Neural progenitor cell (in vitro differentiated cells): ENCODE data around the gene QPCT. TPM values are rescaled to one million over a fixed set of nuclear protein-coding genes. Genes with fewer than 3 reads are reported as not detected.

Experiments
- DNase-seq: peaks from one replicate; pipeline ENCODE4 v3.0.0-alpha.2; 2016; ENCODE audit warnings: low spot score
- H2AFZ ChIP-seq: fragments of 200-600 bp; sonication (generic); replicated peaks from 2 replicates; pipeline ENCODE4 v1.6.1; 2016; ENCODE audit warnings: antibody characterized with exemption
- H3F3A ChIP-seq: fragments of 200-600 bp; sonication (generic); 2 replicates; pipeline ENCODE4 v1.6.1; 2016; ENCODE audit warnings: antibody characterized with exemption, low read depth
- H3K27ac ChIP-seq: fragments of 200-600 bp; sonication (generic); 2 replicates; pipeline ENCODE4 v1.5.1; 2016; ENCODE audit warnings: mild to moderate bottlenecking
- H3K27me3 ChIP-seq: fragments of 200-600 bp; sonication (generic); 2 replicates; pipeline ENCODE4 v1.6.1; 2016; ENCODE audit warnings: mild to moderate bottlenecking, moderate library complexity
- H3K36me3 ChIP-seq: fragments of 200-600 bp; sonication (generic); 2 replicates; pipeline ENCODE4 v1.5.1; 2016
- H3K4me1 ChIP-seq: fragments of 200-600 bp; sonication (generic); 2 replicates; pipeline ENCODE4 v1.6.1; 2016; ENCODE audit warnings: mixed run types
- H3K4me2 ChIP-seq: fragments of 200-600 bp; sonication (generic); 2 replicates; pipeline ENCODE4 v1.6.1; 2016
- H3K4me3 ChIP-seq: fragments of 200-600 bp; sonication (generic); 2 replicates; pipeline ENCODE4 v1.5.1; 2016
- H3K79me2 ChIP-seq: fragments of 200-600 bp; sonication (generic); 2 replicates; pipeline ENCODE4 v1.6.1; 2016; ENCODE audit warnings: low read depth
- H3K9ac ChIP-seq: fragments of 200-600 bp; sonication (generic); 2 replicates; pipeline ENCODE4 v1.6.1; 2016
- H3K9me3 ChIP-seq: fragments of 200-600 bp; sonication (generic); 2 replicates; pipeline ENCODE4 v1.5.1; 2016; ENCODE audit warnings: low read depth
- H4K20me1 ChIP-seq: fragments of 200-600 bp; sonication (generic); 2 replicates; pipeline ENCODE4 v1.6.1; 2016; ENCODE audit warnings: low read depth
- H3K27ac Mint-ChIP-seq: 3 replicates; pipeline ENCODE4 v1.8.0; 2021; ENCODE audit warnings: mixed read lengths
- H3K27me3 Mint-ChIP-seq: 2 replicates; pipeline ENCODE4 v1.8.0; 2022; ENCODE audit warnings: low read depth, mild to moderate bottlenecking, inconsistent platforms, moderate library complexity, mixed read lengths; ENCODE audit not compliant: insufficient read depth
- H3K36me3 Mint-ChIP-seq: 3 replicates; pipeline ENCODE4 v1.8.0; 2021; ENCODE audit warnings: mixed read lengths
- H3K4me1 Mint-ChIP-seq: 3 replicates; pipeline ENCODE4 v1.8.0; 2021; ENCODE audit warnings: mixed read lengths
- H3K4me3 Mint-ChIP-seq: 3 replicates; pipeline ENCODE4 v1.8.0; 2021; ENCODE audit warnings: mild to moderate bottlenecking, moderate library complexity, mixed read lengths
- H3K9me3 Mint-ChIP-seq: 3 replicates; pipeline ENCODE4 v1.8.0; 2020; ENCODE audit warnings: mixed read lengths
- CTCF ChIP-seq: fragments of 200-600 bp; sonication (generic); IDR thresholded peaks from 2 replicates; pipeline ENCODE4 v1.5.1; 2017; ENCODE audit warnings: antibody characterized with exemption, mild to moderate bottlenecking
- EZH2 ChIP-seq: fragments of 200-600 bp; sonication (generic); IDR thresholded peaks from 2 replicates; pipeline ENCODE4 v1.6.1; 2017; ENCODE audit warnings: antibody characterized with exemption, mild to moderate bottlenecking, moderate library complexity
- EZH2phosphoT487 ChIP-seq: fragments of 200-600 bp; sonication (generic); IDR thresholded peaks from 2 replicates; pipeline ENCODE4 v1.6.1; 2017; ENCODE audit warnings: antibody characterized with exemption
- total RNA-seq: library from RNA; depleted of rRNA; stranded (reverse); fragments of >200 nt; gene quantifications from 2 replicates; pipeline ENCODE4 v1.2.3, GENCODE V29; 2015; ENCODE audit warnings: low replicate concordance

Gene QPCT
- total RNA-seq, 1 donor from 2014 or later: not detected

- Mint-ChIP-seq H3K27me3 (peaks cover 5% of the 10 kb centered on the region), H3K36me3 (no peaks in the 10 kb centered on the region), H3K4me3 (no peak overlapping the region), H3K4me1 (peaks cover 19% of the 10 kb centered on the region), H3K27ac (peak overlapping the region; percentile 46), H3K9me3 (no peaks in the 10 kb centered on the region)
- no peak overlapping the region for H3K4me3 ChIP-seq
- TF ChIP-seq CTCF (peak; percentile 21), EZH2phosphoT487 (no peak)
- H3K36me3 ChIP-seq: no peaks in the 10 kb centered on the region
- H3K27me3 ChIP-seq: no peaks in the 10 kb centered on the region
- H3K4me2 ChIP-seq: no peak overlapping the region
- H3K27ac ChIP-seq: no peak overlapping the region
- no peaks in the 10 kb centered on the region for H3K4me1 ChIP-seq
- H3K9me3 ChIP-seq: no peaks in the 10 kb centered on the region
- no peaks in the 10 kb centered on the region for H3K79me2 ChIP-seq
- H3K9ac ChIP-seq: no peak overlapping the region
- DNase-seq: no peak
- H4K20me1 ChIP-seq: no peaks in the 10 kb centered on the region
- no peak overlapping the region for H2AFZ ChIP-seq
- H3F3A ChIP-seq: no peaks in the 10 kb centered on the region
These were observed 70.8 kb downstream of the QPCT start for GRCh38 chr2:37415128-37415820.

- Histone ChIP-seq H3K9me3 (no peaks in the 10 kb centered on the region), H3K4me2 (no peak overlapping the region), H3K27me3 (no peaks in the 10 kb centered on the region), H3K4me1 (no peaks in the 10 kb centered on the region), H4K20me1 (no peaks in the 10 kb centered on the region), H3K27ac (no peak overlapping the region), H3F3A (no peaks in the 10 kb centered on the region), H3K36me3 (no peaks in the 10 kb centered on the region), H2AFZ (no peak overlapping the region), H3K4me3 (no peak overlapping the region), H3K79me2 (no peaks in the 10 kb centered on the region), H3K9ac (no peak overlapping the region)
- no peak for TF ChIP-seq EZH2
- TF ChIP-seq EZH2phosphoT487: no peak
- TF ChIP-seq CTCF: no peak
- H3K4me3 Mint-ChIP-seq: no peak overlapping the region
- peaks cover 5% of the 10 kb centered on the region for H3K27me3 Mint-ChIP-seq
- DNase-seq: no peak
- no peaks in the 10 kb centered on the region for H3K9me3 Mint-ChIP-seq
- no peaks in the 10 kb centered on the region for H3K36me3 Mint-ChIP-seq
- no peak overlapping the region for H3K27ac Mint-ChIP-seq
- peaks cover 19% of the 10 kb centered on the region for H3K4me1 Mint-ChIP-seq
These were observed 72.9 kb downstream of the QPCT start for GRCh38 chr2:37417321-37417720.

GRCh38 chr2:37418956-37419355 lies 74.5 kb downstream of the QPCT start:
- TF ChIP-seq EZH2: no peak
- no peak for TF ChIP-seq EZH2phosphoT487
- no peak for TF ChIP-seq CTCF
- H3K9me3 ChIP-seq: no peaks in the 10 kb centered on the region
- Mint-ChIP-seq H3K4me3 (no peak overlapping the region), H3K27ac (no peak overlapping the region), H3K9me3 (no peaks in the 10 kb centered on the region), H3K36me3 (no peaks in the 10 kb centered on the region), H3K4me1 (peaks cover 15% of the 10 kb centered on the region), H3K27me3 (peaks cover 5% of the 10 kb centered on the region)
- H3K4me1 ChIP-seq: no peaks in the 10 kb centered on the region
- H2AFZ ChIP-seq: no peak overlapping the region
- no peak overlapping the region for H3K27ac ChIP-seq
- no peak overlapping the region for H3K4me2 ChIP-seq
- H3K36me3 ChIP-seq: no peaks in the 10 kb centered on the region
- no peak for DNase-seq
- no peaks in the 10 kb centered on the region for H3F3A ChIP-seq
- no peaks in the 10 kb centered on the region for H3K27me3 ChIP-seq
- H3K79me2 ChIP-seq: no peaks in the 10 kb centered on the region
- no peaks in the 10 kb centered on the region for H4K20me1 ChIP-seq
- H3K4me3 ChIP-seq: no peak overlapping the region
- no peak overlapping the region for H3K9ac ChIP-seq
